HEK293T (cell line): Measurements from ENCODE around the gene IFNL4.

Source experiments
- FOXA1 ChIP-seq: fragments of 450-650 bp; IDR thresholded peaks from 2 replicates; pipeline ENCODE4 v1.6.1; 2016; ENCODE audit warnings: mild to moderate bottlenecking
- FOXM1 ChIP-seq: fragments of 450-650 bp; IDR thresholded peaks from 2 replicates; pipeline ENCODE4 v1.6.1; 2017; ENCODE audit warnings: mild to moderate bottlenecking, borderline replicate concordance
- SP1 ChIP-seq: fragments of 450-650 bp; IDR thresholded peaks from 2 replicates; pipeline ENCODE4 v1.6.1; 2017
- SUZ12 ChIP-seq: fragments of 450-650 bp; IDR thresholded peaks from 2 replicates; pipeline ENCODE4 v1.6.1; 2016; ENCODE audit warnings: mild to moderate bottlenecking

DNA sequence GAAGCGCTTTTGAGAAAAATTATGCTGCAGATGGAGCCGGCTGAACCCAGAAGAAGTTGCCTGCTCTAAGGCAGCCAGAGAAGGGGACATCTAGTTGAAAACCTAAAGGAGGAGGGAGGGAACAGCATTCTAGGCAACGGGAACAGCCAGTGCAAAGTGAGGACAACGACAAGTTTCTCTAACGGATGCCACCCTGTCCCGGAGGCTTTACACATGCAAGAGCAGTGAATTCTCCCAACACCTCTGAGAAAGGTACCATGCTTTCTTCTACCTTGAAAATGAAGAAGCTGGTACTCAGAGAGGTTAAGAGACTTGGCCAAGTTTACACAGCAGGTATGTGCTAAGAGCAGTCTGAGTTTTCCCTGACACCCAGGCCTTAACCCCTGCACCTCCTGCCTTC, 9.7 kb downstream of the IFNL4 start:
- TF ChIP-seq FOXA1 (no peak), FOXM1 (no peak), SP1 (no peak), SUZ12 (no peak)
